ENCODE measurements around the gene MYO1E. TPM values are rescaled to one million over a fixed set of nuclear protein-coding genes. Genes with fewer than 3 reads are reported as not detected.

The MYO1E gene
- total and polyA plus RNA-seq, 4 experiments from 2014 or later: 2.1 to 4.6 TPM; not detected in 2

DNA sequence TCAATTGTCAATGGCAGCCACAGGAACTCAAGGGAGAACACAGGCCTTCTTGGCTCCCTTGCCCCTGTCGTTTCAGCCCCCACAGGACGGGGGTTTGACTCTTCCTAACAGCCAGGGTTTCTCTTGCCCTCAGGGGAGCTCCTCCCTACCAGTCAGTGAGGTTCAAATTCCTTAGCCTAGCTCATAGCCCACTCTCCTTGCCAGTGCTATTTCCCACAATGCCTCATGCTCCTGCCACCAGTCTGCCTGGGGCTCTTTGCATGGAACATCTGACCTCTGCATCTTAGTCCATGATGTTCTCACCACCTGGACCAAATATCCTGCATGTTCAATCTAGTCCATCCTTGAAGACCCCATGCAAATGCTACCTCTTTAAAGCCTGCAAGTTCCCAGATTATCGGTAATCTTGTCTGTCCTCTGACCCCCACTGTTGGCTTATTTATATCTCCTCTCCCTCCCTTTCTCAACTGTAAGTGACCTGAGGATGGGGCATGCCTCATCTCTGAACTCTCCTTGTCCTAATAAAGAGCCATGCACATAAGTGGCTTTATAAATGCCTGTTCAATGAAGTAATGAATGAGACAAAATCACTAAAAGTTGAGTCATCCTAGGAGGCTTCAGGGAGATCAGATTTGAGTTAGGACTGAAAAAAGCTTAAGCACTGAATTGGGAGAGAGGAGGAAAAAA is 78.0 kb downstream of the MYO1E start:
- intact Hi-C loops (cut with micrococcal nuclease): no loop called here
- Histone ChIP-seq H3K9me3 (ENCODE audit: control insufficient read depth in 1 of 2, low read length in 2 of 2) (no peaks in the 10 kb centered on the region), H3K27me3 (ENCODE audit: insufficient read depth, low read length) (no peaks in the 10 kb centered on the region), H3K4me1 (ENCODE audit: insufficient read depth, low read length) (peaks cover 16% of the 10 kb centered on the region), H3K4me3 (ENCODE audit: low read length in 2 of 2) (no peak overlapping the region), H3K27ac (ENCODE audit: low read depth, low read length) (no peak overlapping the region), H3K36me3 (ENCODE audit: insufficient read depth, low read length) (no peaks in the 10 kb centered on the region)
- Mint-ChIP-seq H3K9me3 (no peaks in the 10 kb centered on the region), H3K4me1 (peaks cover 11 to 17% (median 14%) of the 10 kb centered on the region in 4 donors), H3K36me3 (no peaks in the 10 kb centered on the region), H3K27ac (peak overlapping the region in 1 of 7 donors; percentile 8), H3K4me3 (no peak overlapping the region), H3K27me3 (peaks cover 0 to 1% of the 10 kb centered on the region in 2 donors)
- ChIA-PET CTCF (ENCODE audit: partially characterized antibody) (no interaction called here), POLR2A (ENCODE audit: partially characterized antibody) (no interaction called here)
- no peak for DNase-seq

DNA sequence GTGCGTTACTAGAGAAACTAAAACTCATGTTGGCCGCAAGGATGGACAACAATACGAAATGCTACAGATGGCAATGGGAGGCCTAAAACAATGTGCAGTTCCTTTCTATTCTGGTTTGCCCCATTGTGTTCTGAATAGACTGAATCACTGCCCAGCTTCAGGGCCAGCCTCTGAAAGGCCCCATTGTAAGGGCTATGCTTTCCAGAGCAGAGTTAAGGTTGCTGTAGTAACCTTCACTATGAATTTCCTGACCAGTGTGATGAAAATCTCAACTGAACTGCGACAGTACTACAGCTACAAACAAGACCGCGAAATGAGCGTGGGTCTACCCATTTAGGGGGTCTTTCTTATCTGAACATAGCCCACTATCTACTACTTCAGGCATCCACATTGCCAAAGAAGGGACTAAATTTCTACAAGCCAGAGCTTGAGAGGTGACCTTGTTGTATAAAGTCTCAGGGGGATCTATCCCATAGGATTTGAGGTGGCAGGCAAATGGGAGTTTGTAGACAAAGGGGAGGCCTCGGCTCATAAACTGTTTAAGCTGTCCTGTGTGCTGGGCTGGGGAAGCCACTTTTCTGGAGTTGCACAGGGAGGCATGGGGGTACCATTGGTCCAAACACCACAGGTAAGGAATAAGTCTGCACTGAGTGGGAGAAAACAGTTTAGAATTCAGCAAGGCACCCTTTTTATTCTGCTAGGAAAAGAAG is 80.1 kb downstream of the MYO1E start:
- Histone ChIP-seq H3K4me1 (ENCODE audit: insufficient read depth, low read length) (no peaks in the 10 kb centered on the region), H3K4me3 (ENCODE audit: low read length in 2 of 2) (no peak overlapping the region), H3K27ac (ENCODE audit: low read depth, low read length) (no peak overlapping the region), H3K36me3 (ENCODE audit: insufficient read depth, low read length) (no peaks in the 10 kb centered on the region), H3K27me3 (ENCODE audit: insufficient read depth, low read length) (no peaks in the 10 kb centered on the region), H3K9me3 (ENCODE audit: control insufficient read depth in 1 of 2, low read length in 2 of 2) (no peaks in the 10 kb centered on the region)
- peaks cover 0 to 2% (median 0%) of the 10 kb centered on the region in 4 donors for H3K4me1 Mint-ChIP-seq
- intact Hi-C loops (cut with micrococcal nuclease): no loop called here
- peak overlapping the region in 1 of 7 donors; percentile 4 for H3K27ac Mint-ChIP-seq
- no peak for DNase-seq
- H3K36me3 Mint-ChIP-seq: no peaks in the 10 kb centered on the region
- no peak overlapping the region for H3K4me3 Mint-ChIP-seq
- ChIA-PET CTCF (ENCODE audit: partially characterized antibody) (no interaction called here), POLR2A (ENCODE audit: partially characterized antibody) (no interaction called here)
- no peaks in the 10 kb centered on the region for H3K9me3 Mint-ChIP-seq
- peaks cover 0 to 1% of the 10 kb centered on the region in 2 donors for H3K27me3 Mint-ChIP-seq

DNA sequence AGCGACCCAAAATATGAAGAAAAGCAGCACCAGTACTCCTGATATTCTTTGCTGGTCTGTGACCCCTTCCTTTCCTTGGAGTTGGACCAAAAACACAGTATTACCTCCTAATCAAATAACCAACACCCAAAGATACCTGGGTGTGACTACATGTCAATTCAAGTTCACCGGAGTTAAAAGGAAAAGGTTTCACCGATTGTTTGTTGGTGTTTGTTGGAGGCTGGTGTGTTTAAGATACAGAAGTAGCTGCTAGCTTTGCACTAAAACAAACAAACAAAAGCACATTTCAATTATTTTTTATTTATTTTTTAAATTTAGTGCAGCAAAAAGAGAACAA is 81.5 kb downstream of the MYO1E start:
- H3K4me3 Mint-ChIP-seq: no peak overlapping the region

DNA sequence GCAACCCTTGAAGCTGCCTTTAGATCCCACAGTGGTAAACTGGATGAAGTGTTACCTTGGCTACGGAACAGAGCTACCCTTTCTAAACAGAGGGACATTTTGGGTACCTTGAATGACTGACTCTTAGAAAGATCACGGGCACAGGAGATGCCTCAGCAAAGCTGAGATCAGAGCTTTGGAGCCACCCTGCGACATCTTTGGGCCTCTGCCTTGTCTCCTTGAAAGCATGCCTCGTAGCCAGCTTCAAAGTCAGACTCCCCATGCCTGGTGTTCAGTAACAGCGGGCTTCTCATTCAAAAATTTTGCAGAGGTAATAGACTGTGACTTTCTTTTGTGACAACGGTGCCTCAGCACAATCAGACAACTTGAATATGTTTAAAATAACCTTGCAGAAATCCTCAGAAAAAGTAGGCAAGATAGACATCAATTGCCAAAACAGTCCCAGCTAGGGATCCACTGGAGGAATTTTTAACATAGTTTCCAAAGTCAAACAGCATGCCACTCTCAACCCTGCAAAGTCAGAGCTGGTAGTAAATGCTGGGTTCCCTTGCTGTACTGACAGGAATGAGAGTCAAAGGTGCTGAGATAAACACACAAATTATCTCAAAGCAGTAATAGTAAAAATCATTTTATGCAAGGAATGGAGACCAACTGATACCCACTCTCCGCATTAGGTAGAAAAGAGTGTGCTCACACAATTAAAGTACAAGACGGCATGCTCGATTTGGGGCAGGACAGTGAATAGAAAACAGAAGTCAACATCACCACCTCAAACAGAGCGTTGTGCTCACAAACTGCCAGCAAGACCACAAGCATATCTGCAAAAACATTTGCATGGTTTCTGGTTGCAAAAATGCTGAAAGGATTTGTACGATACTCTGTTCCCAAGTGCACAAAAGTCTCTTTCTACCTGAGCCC is 82.1 kb downstream of the MYO1E start:
- Histone ChIP-seq H3K4me1 (ENCODE audit: insufficient read depth, low read length) (no peaks in the 10 kb centered on the region), H3K36me3 (ENCODE audit: insufficient read depth, low read length) (no peaks in the 10 kb centered on the region), H3K27ac (ENCODE audit: low read depth, low read length) (no peak overlapping the region), H3K4me3 (ENCODE audit: low read length in 2 of 2) (no peak overlapping the region), H3K9me3 (ENCODE audit: control insufficient read depth in 1 of 2, low read length in 2 of 2) (no peaks in the 10 kb centered on the region), H3K27me3 (ENCODE audit: insufficient read depth, low read length) (no peaks in the 10 kb centered on the region)
- H3K4me3 Mint-ChIP-seq: no peak overlapping the region
- H3K36me3 Mint-ChIP-seq: no peaks in the 10 kb centered on the region
- no peak overlapping the region for H3K27ac Mint-ChIP-seq
- CTCF ChIA-PET (ENCODE audit: partially characterized antibody): no interaction called here
- H3K9me3 Mint-ChIP-seq: no peaks in the 10 kb centered on the region
- DNase-seq: no peak
- POLR2A ChIA-PET (ENCODE audit: partially characterized antibody): no interaction called here
- peaks cover 0 to 4% of the 10 kb centered on the region in 2 donors for H3K27me3 Mint-ChIP-seq
- H3K4me1 Mint-ChIP-seq: no peaks in the 10 kb centered on the region
- intact Hi-C loops (cut with micrococcal nuclease): no loop called here

More for the DNA sequence above, 81.5 kb downstream of the MYO1E start:
- H3K4me1 Mint-ChIP-seq: no peaks in the 10 kb centered on the region
- no peaks in the 10 kb centered on the region for H3K36me3 Mint-ChIP-seq
- H3K27ac ChIP-seq (ENCODE audit: low read depth, low read length): no peak overlapping the region
- no peaks in the 10 kb centered on the region for H3K36me3 ChIP-seq (ENCODE audit: insufficient read depth, low read length)
- DNase-seq: no peak
- intact Hi-C loops (cut with micrococcal nuclease): no loop called here
- ChIA-PET CTCF (ENCODE audit: partially characterized antibody) (no interaction called here), POLR2A (ENCODE audit: partially characterized antibody) (no interaction called here)
- H3K9me3 ChIP-seq (ENCODE audit: control insufficient read depth in 1 of 2, low read length in 2 of 2): no peaks in the 10 kb centered on the region
- no peak overlapping the region for H3K4me3 ChIP-seq (ENCODE audit: low read length in 2 of 2)
- no peak overlapping the region for H3K27ac Mint-ChIP-seq
- peaks cover 0 to 4% of the 10 kb centered on the region in 2 donors for H3K27me3 Mint-ChIP-seq
- H3K27me3 ChIP-seq (ENCODE audit: insufficient read depth, low read length): no peaks in the 10 kb centered on the region
- no peaks in the 10 kb centered on the region for H3K4me1 ChIP-seq (ENCODE audit: insufficient read depth, low read length)
- H3K9me3 Mint-ChIP-seq: no peaks in the 10 kb centered on the region

DNA sequence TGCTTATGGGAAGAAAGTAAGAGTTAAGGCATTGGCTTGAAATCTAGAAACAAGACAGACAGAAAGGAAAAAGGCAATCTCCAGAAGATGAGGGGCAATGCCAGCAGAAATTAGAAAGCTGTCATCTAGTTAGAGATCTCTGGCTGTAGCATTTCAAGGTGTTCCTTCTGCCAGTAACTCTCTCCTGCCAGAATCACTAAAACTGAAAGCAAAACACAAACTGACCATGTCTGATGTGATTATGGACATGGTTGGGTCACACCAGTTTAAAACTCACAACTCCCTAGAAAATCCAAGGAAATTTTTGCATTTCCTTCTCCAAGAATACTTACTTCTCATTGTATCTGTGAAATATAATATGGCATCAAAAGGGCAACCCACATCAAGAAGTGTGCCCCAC is 83.1 kb downstream of the MYO1E start:
- Mint-ChIP-seq H3K4me3 (no peak overlapping the region), H3K36me3 (no peaks in the 10 kb centered on the region), H3K27me3 (peaks cover 0 to 3% of the 10 kb centered on the region in 2 donors), H3K27ac (no peak overlapping the region), H3K9me3 (no peaks in the 10 kb centered on the region), H3K4me1 (no peaks in the 10 kb centered on the region)
- Histone ChIP-seq H3K27ac (ENCODE audit: low read depth, low read length) (no peak overlapping the region), H3K4me1 (ENCODE audit: insufficient read depth, low read length) (no peaks in the 10 kb centered on the region), H3K9me3 (ENCODE audit: control insufficient read depth in 1 of 2, low read length in 2 of 2) (no peaks in the 10 kb centered on the region), H3K4me3 (ENCODE audit: low read length in 2 of 2) (no peak overlapping the region), H3K36me3 (ENCODE audit: insufficient read depth, low read length) (no peaks in the 10 kb centered on the region), H3K27me3 (ENCODE audit: insufficient read depth, low read length) (no peaks in the 10 kb centered on the region)
- DNase-seq: no peak
- ChIA-PET CTCF (ENCODE audit: partially characterized antibody) (no interaction called here), POLR2A (ENCODE audit: partially characterized antibody) (no interaction called here)
- intact Hi-C loops (cut with micrococcal nuclease): no loop called here

DNA sequence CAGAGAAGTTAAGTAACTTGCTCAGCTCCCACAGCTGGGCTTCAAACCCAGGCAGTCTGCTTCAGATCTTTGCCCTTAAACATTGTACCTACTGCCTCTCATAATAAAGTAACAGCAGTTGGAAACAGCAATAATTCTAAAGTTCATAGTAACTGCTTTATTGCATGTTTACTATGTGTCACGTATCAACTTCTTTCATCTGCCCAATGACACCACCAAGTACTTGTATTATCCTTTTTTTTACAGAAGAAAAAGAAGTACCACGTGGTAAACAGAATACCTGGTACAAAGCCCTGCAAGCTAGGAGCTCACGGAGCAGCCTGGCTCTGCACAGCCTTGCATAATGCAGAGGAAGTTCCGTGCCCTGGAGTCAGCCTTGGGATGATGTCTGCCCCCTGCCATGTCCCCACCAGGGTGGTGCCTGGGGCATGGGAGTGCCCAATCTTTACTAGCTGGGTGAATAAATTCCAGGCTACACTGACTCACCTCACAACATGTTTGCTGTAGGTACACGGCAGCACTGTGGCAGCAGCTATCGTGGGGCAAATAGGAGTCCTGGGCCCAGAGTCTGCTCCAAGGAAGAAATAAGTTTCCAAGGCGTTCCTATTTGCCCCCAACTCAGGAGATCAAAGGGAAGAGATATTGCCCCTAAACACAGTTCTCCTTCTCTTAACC is 88.8 kb downstream of the MYO1E start:
- no peak overlapping the region for H3K27ac ChIP-seq (ENCODE audit: low read depth, low read length)
- H3K27me3 Mint-ChIP-seq: peaks cover 0 to 3% of the 10 kb centered on the region in 2 donors
- H3K9me3 ChIP-seq (ENCODE audit: control insufficient read depth in 1 of 2, low read length in 2 of 2): no peaks in the 10 kb centered on the region
- no peaks in the 10 kb centered on the region for H3K27me3 ChIP-seq (ENCODE audit: insufficient read depth, low read length)
- H3K9me3 Mint-ChIP-seq: no peaks in the 10 kb centered on the region
- POLR2A ChIA-PET (ENCODE audit: partially characterized antibody): interaction anchor here (0.5 kb wide), 1 partner anchor 1983 kb away, joined by 3 read pairs; no protein-coding TSS in a partner anchor
- H3K4me1 Mint-ChIP-seq: no peaks in the 10 kb centered on the region
- H3K27ac Mint-ChIP-seq: no peak overlapping the region
- CTCF ChIA-PET (ENCODE audit: partially characterized antibody): no interaction called here
- no peaks in the 10 kb centered on the region for H3K36me3 ChIP-seq (ENCODE audit: insufficient read depth, low read length)
- H3K36me3 Mint-ChIP-seq: no peaks in the 10 kb centered on the region
- H3K4me3 ChIP-seq (ENCODE audit: low read length in 2 of 2): no peak overlapping the region
- DNase-seq: no peak
- no peaks in the 10 kb centered on the region for H3K4me1 ChIP-seq (ENCODE audit: insufficient read depth, low read length)
- H3K4me3 Mint-ChIP-seq: no peak overlapping the region
- intact Hi-C loops (cut with micrococcal nuclease): no loop called here

Measured in CD4-positive, alpha-beta memory T cell (primary cell).